ENCODE data around the gene BEND5.

GRCh38 chr1:48803474-48803873 is 26.8 kb upstream of the BEND5 start:
- TF ChIP-seq CTCF (tag by site-specific recombination; IDR thresholded peaks at IDR 0.05) (no peak), ZNF510 (tag by site-specific recombination; IDR thresholded peaks at IDR 0.05; ENCODE audit: insufficient replicate concordance) (no peak)

All from HEK293 (cell line).